GM18868 (cell line): ENCODE results near the gene LMNTD1.
"Not testable (repeated sequence)": the region's sequence is repeated elsewhere in the genome, so short reads cannot be mapped to it uniquely, and the experiment has no call there.

Source experiments
- ATAC-seq: cut with Tn5 transposase; IDR thresholded peaks from one replicate; pipeline ENCODE4 v1.9.1; 2021; ENCODE audit warnings: mild to moderate bottlenecking, moderate library complexity; ENCODE audit not compliant: unreplicated experiment

Gene LMNTD1

GRCh38 chr12:25553098-25553497, at the start of gene LMNTD1:
LMNTD1 (minus strand) TSS chr12:25553283; CDS start chr12:25552959, 324 bp downstream.
- no peak for ATAC-seq

GRCh38 chr12:25598956-25599355, 45.9 kb upstream of the LMNTD1 start:
- ATAC-seq = no peak

- not testable (repeated sequence) for ATAC-seq
Measured at GRCh38 chr12:25595496-25595895, 42.4 kb upstream of the LMNTD1 start.

- ATAC-seq = no peak
Measured at GRCh38 chr12:25594376-25594775, 41.3 kb upstream of the LMNTD1 start.

- ATAC-seq = no peak
Measured at GRCh38 chr12:25592725-25593495, 39.8 kb upstream of the LMNTD1 start.

GRCh38 chr12:25591144-25591543, 38.1 kb upstream of the LMNTD1 start:
- no peak for ATAC-seq

- ATAC-seq = no peak
Measured at GRCh38 chr12:25590011-25590721, 37.1 kb upstream of the LMNTD1 start.

GRCh38 chr12:25587346-25587745, 34.3 kb upstream of the LMNTD1 start:
- no peak for ATAC-seq

GRCh38 chr12:25585662-25586061, 32.6 kb upstream of the LMNTD1 start:
- ATAC-seq = no peak

GRCh38 chr12:25585021-25585523, 32.0 kb upstream of the LMNTD1 start:
- no peak for ATAC-seq

GRCh38 chr12:25584596-25584995, 31.5 kb upstream of the LMNTD1 start:
- no peak for ATAC-seq

- no peak for ATAC-seq
Measured at GRCh38 chr12:25583545-25583944, 30.5 kb upstream of the LMNTD1 start.

- ATAC-seq = no peak
Measured at GRCh38 chr12:25581067-25581466, 28.0 kb upstream of the LMNTD1 start.

GRCh38 chr12:25578411-25579143, 25.5 kb upstream of the LMNTD1 start:
- ATAC-seq = no peak

GRCh38 chr12:25574761-25575160, 21.7 kb upstream of the LMNTD1 start:
- ATAC-seq = no peak

GRCh38 chr12:25573346-25573745, 20.3 kb upstream of the LMNTD1 start:
- ATAC-seq = no peak

GRCh38 chr12:25570418-25570817, 17.3 kb upstream of the LMNTD1 start:
- no peak for ATAC-seq

- ATAC-seq = no peak
Measured at GRCh38 chr12:25566202-25566949, 13.3 kb upstream of the LMNTD1 start.

- no peak for ATAC-seq
Measured at GRCh38 chr12:25558586-25558985, 5.5 kb upstream of the LMNTD1 start.

- no peak for ATAC-seq
Measured at GRCh38 chr12:25557830-25558436, 4.8 kb upstream of the LMNTD1 start.
